HEK293 (cell line): ENCODE data around the gene CYP1B1.
A peak's percentile ranks its signal among the peaks of the same experiment; 100 is the strongest.

Experiments
- BCL11B ChIP-seq: fragments of 450-650 bp; formaldehyde crosslinking; IDR thresholded peaks from 2 replicates; pipeline ENCODE4 v1.5.1; 2016; ENCODE audit warnings: low read depth, missing biosample characterization, missing genetic modification characterization
- EGR2 ChIP-seq: fragments of 450-650 bp; formaldehyde crosslinking; IDR thresholded peaks from 2 replicates; pipeline ENCODE4 v1.5.1; 2016; ENCODE audit warnings: low read depth, missing biosample characterization, missing genetic modification characterization
- MEIS1 ChIP-seq: sonication (generic); formaldehyde crosslinking; IDR thresholded peaks from 2 replicates; pipeline ENCODE4 v1.8.1; 2022; ENCODE audit warnings: missing genetic modification reagents, mild to moderate bottlenecking, borderline replicate concordance
- PRDM1 ChIP-seq: fragments of 450-650 bp; formaldehyde crosslinking; IDR thresholded peaks from 2 replicates; pipeline ENCODE4; 2016; ENCODE audit warnings: missing biosample characterization, missing genetic modification characterization
- SALL2 ChIP-seq: fragments of 450-650 bp; formaldehyde crosslinking; IDR thresholded peaks from 2 replicates; pipeline ENCODE4 v1.5.0; 2017; ENCODE audit warnings: missing biosample characterization, mild to moderate bottlenecking, missing genetic modification characterization, borderline replicate concordance
- ZBTB8A ChIP-seq: fragments of 450-650 bp; formaldehyde crosslinking; IDR thresholded peaks from 2 replicates; pipeline ENCODE4 v1.5.1; 2016; ENCODE audit warnings: missing biosample characterization, missing genetic modification characterization
- ZFP69B ChIP-seq: fragments of 450-650 bp; formaldehyde crosslinking; IDR thresholded peaks from 2 replicates; pipeline ENCODE4 v1.5.1; 2016; ENCODE audit warnings: missing biosample characterization, missing genetic modification characterization
- ZIC2 ChIP-seq: fragments of 450-650 bp; formaldehyde crosslinking; IDR thresholded peaks from 2 replicates; pipeline ENCODE4 v1.5.1; 2016; ENCODE audit warnings: missing biosample characterization, missing genetic modification characterization
- ZNF112 ChIP-seq: fragments of 450-650 bp; formaldehyde crosslinking; IDR thresholded peaks from 2 replicates; pipeline ENCODE4 v1.5.0; 2017; ENCODE audit warnings: missing biosample characterization, missing genetic modification characterization
- ZNF155 ChIP-seq: fragments of 450-650 bp; formaldehyde crosslinking; IDR thresholded peaks from 2 replicates; pipeline ENCODE4 v1.5.1; 2016; ENCODE audit warnings: missing biosample characterization, missing genetic modification characterization
- ZNF292 ChIP-seq: fragments of 450-650 bp; formaldehyde crosslinking; IDR thresholded peaks from 2 replicates; pipeline ENCODE4 v1.5.1; 2016; ENCODE audit warnings: low read depth, missing biosample characterization, missing genetic modification characterization, borderline replicate concordance
- ZNF354C ChIP-seq: fragments of 450-650 bp; formaldehyde crosslinking; IDR thresholded peaks from 2 replicates; pipeline ENCODE4 v1.5.1; 2016; ENCODE audit warnings: missing biosample characterization, missing genetic modification characterization, low read depth, borderline replicate concordance
- ZNF423 ChIP-seq: fragments of 450-650 bp; formaldehyde crosslinking; IDR thresholded peaks from 2 replicates; pipeline ENCODE4 v1.5.1; 2016; ENCODE audit warnings: missing biosample characterization, missing genetic modification characterization
- ZNF48 ChIP-seq: fragments of 450-650 bp; formaldehyde crosslinking; IDR thresholded peaks from 2 replicates; pipeline ENCODE4 v1.5.1; 2016; ENCODE audit warnings: missing biosample characterization, missing genetic modification characterization
- ZNF501 ChIP-seq: fragments of 450-650 bp; formaldehyde crosslinking; IDR thresholded peaks from 2 replicates; pipeline ENCODE4 v1.5.1; 2016; ENCODE audit warnings: missing biosample characterization, missing genetic modification characterization
- ZNF548 ChIP-seq: fragments of 450-650 bp; formaldehyde crosslinking; IDR thresholded peaks from 2 replicates; pipeline ENCODE4 v1.5.1; 2016; ENCODE audit warnings: missing biosample characterization, missing genetic modification characterization
- ZNF561 ChIP-seq: fragments of 450-650 bp; IDR thresholded peaks from 2 replicates; pipeline ENCODE4 v1.5.1; 2018; ENCODE audit warnings: missing biosample characterization, missing genetic modification characterization, borderline replicate concordance
- ZNF747 ChIP-seq: fragments of 450-650 bp; formaldehyde crosslinking; IDR thresholded peaks from 2 replicates; pipeline ENCODE4 v1.5.1; 2016; ENCODE audit warnings: missing biosample characterization, missing genetic modification characterization
- ZSCAN30 ChIP-seq: fragments of 450-650 bp; IDR thresholded peaks from 2 replicates; pipeline ENCODE4 v1.5.1; 2018; ENCODE audit warnings: missing biosample characterization, mild to moderate bottlenecking, missing genetic modification characterization, moderate library complexity
- TF ChIP-seq, protein P1 (sequence below): fragments of 450-650 bp; formaldehyde crosslinking; conservative IDR thresholded peaks from 2 replicates; pipeline ENCODE4 v1.5.1; 2016; ENCODE audit warnings: low read depth, missing biosample characterization, missing genetic modification characterization
- TF ChIP-seq, protein P2 (sequence below): fragments of 450-650 bp; formaldehyde crosslinking; IDR thresholded peaks from 2 replicates; pipeline ENCODE4 v1.5.1; 2016; ENCODE audit warnings: missing biosample characterization, missing genetic modification characterization
- TF ChIP-seq, protein P3 (sequence below): fragments of 450-650 bp; formaldehyde crosslinking; IDR thresholded peaks from 2 replicates; pipeline ENCODE4 v1.5.1; 2016; ENCODE audit warnings: missing biosample characterization, missing genetic modification characterization
- TF ChIP-seq, protein P4 (sequence below): fragments of 450-650 bp; IDR thresholded peaks from 2 replicates; pipeline ENCODE4 v1.5.1; 2018; ENCODE audit warnings: missing biosample characterization, mild to moderate bottlenecking, missing genetic modification characterization
- TF ChIP-seq, protein P5 (sequence below): fragments of 450-650 bp; formaldehyde crosslinking; IDR thresholded peaks from 2 replicates; pipeline ENCODE4 v1.5.1; 2016; ENCODE audit warnings: missing biosample characterization, missing genetic modification characterization
- TF ChIP-seq, protein P6 (sequence below): fragments of 450-650 bp; formaldehyde crosslinking; IDR thresholded peaks from 2 replicates; pipeline ENCODE4 v1.5.1; 2017; ENCODE audit warnings: missing biosample characterization, missing genetic modification characterization
- TF ChIP-seq, protein P7 (sequence below): fragments of 450-650 bp; formaldehyde crosslinking; optimal IDR thresholded peaks from 2 replicates; pipeline ENCODE3; 2016; ENCODE audit warnings: missing biosample characterization, mild to moderate bottlenecking, missing genetic modification characterization

Gene CYP1B1

DNA sequence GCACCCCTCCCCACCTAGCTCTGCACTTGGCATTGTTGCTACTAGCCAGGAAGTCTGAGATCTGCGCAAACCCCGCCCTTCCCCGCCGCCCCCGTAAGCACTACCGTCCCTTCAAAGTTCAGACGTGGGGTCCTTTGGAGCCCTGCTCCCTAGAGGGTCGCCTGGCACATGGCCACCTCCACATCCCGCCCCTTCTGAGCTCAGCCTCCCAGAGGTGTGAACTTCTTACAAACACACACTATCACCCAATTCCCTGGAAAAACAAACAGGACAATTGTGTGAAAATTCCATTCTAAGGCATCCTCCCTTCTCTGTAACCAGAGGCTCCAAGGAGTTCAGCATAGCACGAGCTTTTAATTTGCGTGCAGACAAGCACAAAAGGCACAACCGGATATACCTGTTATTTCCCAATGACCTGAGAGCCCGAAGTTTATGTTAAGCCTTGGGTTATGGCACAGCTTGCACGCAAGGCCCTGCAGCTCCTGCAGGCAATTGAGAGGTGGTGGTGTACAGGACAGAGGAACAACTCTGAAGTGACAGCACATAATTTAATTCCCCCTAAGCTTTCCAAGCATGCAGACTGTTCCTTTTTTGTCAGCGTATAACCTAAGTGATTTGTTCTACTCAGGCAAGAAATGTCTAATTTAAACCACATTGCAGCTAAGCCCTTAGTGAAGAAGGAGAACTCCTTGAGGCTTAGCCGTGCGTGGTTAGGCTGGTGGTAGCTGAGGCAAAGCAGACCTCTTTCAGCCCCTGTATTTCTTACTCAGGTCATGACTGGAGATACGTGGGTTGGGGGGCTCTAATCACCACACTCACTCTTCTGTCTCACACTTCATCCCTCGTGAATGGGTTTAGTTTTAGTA lies 20.3 kb upstream of the CYP1B1 start (continued):
- TF ChIP-seq, protein P1, sequence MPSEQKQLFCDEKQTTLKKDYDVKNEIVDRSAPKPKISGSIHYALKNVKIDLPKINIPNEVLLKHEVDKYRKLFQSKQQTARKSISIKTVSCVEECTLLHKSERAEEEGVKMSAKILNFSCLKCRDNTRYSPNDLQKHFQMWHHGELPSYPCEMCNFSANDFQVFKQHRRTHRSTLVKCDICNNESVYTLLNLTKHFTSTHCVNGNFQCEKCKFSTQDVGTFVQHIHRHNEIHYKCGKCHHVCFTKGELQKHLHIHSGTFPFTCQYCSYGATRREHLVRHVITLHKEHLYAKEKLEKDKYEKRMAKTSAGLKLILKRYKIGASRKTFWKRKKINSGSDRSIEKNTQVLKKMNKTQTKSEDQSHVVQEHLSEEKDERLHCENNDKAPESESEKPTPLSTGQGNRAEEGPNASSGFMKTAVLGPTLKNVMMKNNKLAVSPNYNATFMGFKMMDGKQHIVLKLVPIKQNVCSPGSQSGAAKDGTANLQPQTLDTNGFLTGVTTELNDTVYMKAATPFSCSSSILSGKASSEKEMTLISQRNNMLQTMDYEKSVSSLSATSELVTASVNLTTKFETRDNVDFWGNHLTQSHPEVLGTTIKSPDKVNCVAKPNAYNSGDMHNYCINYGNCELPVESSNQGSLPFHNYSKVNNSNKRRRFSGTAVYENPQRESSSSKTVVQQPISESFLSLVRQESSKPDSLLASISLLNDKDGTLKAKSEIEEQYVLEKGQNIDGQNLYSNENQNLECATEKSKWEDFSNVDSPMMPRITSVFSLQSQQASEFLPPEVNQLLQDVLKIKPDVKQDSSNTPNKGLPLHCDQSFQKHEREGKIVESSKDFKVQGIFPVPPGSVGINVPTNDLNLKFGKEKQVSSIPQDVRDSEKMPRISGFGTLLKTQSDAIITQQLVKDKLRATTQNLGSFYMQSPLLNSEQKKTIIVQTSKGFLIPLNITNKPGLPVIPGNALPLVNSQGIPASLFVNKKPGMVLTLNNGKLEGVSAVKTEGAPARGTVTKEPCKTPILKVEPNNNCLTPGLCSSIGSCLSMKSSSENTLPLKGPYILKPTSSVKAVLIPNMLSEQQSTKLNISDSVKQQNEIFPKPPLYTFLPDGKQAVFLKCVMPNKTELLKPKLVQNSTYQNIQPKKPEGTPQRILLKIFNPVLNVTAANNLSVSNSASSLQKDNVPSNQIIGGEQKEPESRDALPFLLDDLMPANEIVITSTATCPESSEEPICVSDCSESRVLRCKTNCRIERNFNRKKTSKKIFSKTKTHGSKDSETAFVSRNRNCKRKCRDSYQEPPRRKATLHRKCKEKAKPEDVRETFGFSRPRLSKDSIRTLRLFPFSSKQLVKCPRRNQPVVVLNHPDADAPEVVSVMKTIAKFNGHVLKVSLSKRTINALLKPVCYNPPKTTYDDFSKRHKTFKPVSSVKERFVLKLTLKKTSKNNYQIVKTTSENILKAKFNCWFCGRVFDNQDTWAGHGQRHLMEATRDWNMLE: 0 out of 2 replicates have a peak, but pooled peaks have one; percentile 14
- TF ChIP-seq ZNF354C (tag by site-specific recombination) (no peak), ZIC2 (tag by site-specific recombination) (no peak), ZNF561 (tag by site-specific recombination) (0 out of 2 replicates have a peak, but pooled peaks have one; percentile 35), ZNF155 (tag by site-specific recombination) (no peak), PRDM1 (tag by site-specific recombination) (no peak), ZNF292 (tag by site-specific recombination) (no peak), ZNF548 (tag by site-specific recombination) (no peak), ZNF112 (tag by site-specific recombination) (no peak), ZBTB8A (peak; percentile 81), SALL2 (tag by site-specific recombination) (no peak), ZNF747 (tag by site-specific recombination) (no peak), ZNF423 (no peak), ZFP69B (no peak), ZNF48 (tag by site-specific recombination) (no peak), ZNF501 (no peak; the same call in 1 of the 2 replicates), ZSCAN30 (tag by site-specific recombination) (peak; percentile 83), EGR2 (tag by site-specific recombination) (no peak), BCL11B (tag by site-specific recombination) (no peak), MEIS1 (peak; percentile 20; the same call in 1 of the 2 replicates)
- TF ChIP-seq, protein P2, sequence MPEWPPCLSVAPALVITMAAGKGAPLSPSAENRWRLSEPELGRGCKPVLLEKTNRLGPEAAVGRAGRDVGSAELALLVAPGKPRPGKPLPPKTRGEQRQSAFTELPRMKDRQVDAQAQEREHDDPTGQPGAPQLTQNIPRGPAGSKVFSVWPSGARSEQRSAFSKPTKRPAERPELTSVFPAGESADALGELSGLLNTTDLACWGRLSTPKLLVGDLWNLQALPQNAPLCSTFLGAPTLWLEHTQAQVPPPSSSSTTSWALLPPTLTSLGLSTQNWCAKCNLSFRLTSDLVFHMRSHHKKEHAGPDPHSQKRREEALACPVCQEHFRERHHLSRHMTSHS: no peak
- TF ChIP-seq, protein P3, sequence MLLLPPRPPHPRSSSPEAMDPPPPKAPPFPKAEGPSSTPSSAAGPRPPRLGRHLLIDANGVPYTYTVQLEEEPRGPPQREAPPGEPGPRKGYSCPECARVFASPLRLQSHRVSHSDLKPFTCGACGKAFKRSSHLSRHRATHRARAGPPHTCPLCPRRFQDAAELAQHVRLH (tag by site-specific recombination): no peak; the same call in 1 of the 2 replicates
- TF ChIP-seq, protein P4, sequence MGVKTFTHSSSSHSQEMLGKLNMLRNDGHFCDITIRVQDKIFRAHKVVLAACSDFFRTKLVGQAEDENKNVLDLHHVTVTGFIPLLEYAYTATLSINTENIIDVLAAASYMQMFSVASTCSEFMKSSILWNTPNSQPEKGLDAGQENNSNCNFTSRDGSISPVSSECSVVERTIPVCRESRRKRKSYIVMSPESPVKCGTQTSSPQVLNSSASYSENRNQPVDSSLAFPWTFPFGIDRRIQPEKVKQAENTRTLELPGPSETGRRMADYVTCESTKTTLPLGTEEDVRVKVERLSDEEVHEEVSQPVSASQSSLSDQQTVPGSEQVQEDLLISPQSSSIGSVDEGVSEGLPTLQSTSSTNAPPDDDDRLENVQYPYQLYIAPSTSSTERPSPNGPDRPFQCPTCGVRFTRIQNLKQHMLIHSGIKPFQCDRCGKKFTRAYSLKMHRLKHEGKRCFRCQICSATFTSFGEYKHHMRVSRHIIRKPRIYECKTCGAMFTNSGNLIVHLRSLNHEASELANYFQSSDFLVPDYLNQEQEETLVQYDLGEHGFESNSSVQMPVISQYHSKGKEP (tag by site-specific recombination): peak; percentile 99
- TF ChIP-seq, protein P5, sequence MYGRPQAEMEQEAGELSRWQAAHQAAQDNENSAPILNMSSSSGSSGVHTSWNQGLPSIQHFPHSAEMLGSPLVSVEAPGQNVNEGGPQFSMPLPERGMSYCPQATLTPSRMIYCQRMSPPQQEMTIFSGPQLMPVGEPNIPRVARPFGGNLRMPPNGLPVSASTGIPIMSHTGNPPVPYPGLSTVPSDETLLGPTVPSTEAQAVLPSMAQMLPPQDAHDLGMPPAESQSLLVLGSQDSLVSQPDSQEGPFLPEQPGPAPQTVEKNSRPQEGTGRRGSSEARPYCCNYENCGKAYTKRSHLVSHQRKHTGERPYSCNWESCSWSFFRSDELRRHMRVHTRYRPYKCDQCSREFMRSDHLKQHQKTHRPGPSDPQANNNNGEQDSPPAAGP (tag by site-specific recombination): peak; percentile 89; the same call in 1 of the 2 replicates
- TF ChIP-seq, protein P6, sequence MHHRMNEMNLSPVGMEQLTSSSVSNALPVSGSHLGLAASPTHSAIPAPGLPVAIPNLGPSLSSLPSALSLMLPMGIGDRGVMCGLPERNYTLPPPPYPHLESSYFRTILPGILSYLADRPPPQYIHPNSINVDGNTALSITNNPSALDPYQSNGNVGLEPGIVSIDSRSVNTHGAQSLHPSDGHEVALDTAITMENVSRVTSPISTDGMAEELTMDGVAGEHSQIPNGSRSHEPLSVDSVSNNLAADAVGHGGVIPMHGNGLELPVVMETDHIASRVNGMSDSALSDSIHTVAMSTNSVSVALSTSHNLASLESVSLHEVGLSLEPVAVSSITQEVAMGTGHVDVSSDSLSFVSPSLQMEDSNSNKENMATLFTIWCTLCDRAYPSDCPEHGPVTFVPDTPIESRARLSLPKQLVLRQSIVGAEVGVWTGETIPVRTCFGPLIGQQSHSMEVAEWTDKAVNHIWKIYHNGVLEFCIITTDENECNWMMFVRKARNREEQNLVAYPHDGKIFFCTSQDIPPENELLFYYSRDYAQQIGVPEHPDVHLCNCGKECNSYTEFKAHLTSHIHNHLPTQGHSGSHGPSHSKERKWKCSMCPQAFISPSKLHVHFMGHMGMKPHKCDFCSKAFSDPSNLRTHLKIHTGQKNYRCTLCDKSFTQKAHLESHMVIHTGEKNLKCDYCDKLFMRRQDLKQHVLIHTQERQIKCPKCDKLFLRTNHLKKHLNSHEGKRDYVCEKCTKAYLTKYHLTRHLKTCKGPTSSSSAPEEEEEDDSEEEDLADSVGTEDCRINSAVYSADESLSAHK: peak; percentile 80
- TF ChIP-seq, protein P7, sequence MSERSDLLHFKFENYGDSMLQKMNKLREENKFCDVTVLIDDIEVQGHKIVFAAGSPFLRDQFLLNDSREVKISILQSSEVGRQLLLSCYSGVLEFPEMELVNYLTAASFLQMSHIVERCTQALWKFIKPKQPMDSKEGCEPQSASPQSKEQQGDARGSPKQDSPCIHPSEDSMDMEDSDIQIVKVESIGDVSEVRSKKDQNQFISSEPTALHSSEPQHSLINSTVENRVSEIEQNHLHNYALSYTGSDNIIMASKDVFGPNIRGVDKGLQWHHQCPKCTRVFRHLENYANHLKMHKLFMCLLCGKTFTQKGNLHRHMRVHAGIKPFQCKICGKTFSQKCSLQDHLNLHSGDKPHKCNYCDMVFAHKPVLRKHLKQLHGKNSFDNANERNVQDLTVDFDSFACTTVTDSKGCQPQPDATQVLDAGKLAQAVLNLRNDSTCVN (tag by site-specific recombination): no peak
